GM18867 (cell line): Measurements from ENCODE around the gene AKR1E2.

ENCODE experiments used
- ATAC-seq: cut with Tn5 transposase; IDR thresholded peaks from one replicate; pipeline ENCODE4 v1.9.1; 2021; ENCODE audit warnings: mild to moderate bottlenecking, moderate library complexity; ENCODE audit not compliant: unreplicated experiment

AKR1E2 gene

DNA sequence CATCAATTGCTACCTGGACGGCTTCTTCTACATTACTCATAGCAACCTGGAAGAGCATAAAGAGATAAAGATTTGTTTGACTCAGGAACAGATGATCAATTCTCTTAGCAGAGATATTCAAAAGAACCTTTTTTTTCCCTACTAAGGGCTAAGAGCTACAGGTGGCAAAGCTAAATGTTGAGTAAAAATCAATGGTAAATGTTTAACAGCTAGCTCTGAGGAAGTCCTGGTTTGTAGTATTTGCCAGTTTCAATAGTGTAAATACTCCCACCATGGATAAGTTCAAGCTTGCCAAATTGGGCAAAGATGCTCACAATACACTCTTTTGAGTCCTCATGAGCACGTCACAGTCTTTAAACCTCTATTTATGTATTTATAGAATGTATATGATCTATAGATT, 64.0 kb downstream of the AKR1E2 start:
- ATAC-seq: no peak

DNA sequence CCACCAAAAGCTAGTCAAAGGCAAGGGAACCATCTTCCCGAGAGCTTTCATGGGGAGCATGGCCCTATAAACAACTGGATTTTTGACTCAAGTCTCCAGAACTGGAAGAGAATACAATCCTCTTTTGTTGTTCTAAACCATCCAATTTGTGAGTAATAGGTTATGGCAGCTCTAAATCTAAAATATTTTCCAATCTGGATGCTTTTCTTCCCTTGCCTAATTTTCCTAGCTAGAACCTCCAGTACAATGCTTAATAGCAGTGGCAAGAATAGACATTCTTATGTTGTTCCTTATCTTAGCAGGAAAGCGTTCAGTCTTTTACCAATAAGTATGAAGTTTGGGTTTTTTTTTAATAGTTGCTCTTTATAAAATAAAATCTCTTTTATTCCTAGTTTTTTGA, 66.7 kb downstream of the AKR1E2 start:
- ATAC-seq: no peak

DNA sequence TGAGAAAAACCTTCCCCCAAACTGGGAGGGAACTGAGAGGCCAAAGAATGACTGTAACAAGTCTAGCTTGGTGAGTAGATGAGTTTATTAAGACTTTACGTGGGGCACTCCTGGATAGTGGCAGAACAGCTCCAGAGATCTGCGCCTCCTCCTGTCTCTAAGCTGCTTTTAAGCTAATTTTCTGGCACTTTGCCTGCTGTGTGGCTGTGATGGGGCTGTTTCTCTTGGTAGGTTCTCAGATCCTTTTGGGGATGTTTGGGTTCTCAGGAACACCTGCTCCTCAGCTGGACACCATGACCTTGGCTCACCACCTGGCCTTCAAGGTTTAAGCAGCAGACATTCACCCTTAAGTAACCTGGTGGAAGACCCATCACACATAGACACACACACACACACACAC, 68.3 kb downstream of the AKR1E2 start:
- ATAC-seq: no peak
